SU-DHL-6 (cell line): ENCODE data around the gene ROBO2.

Source experiments
- CTCF ChIP-seq: fragments of 200-600 bp; sonication (generic); IDR thresholded peaks from one replicate; pipeline ENCODE4 v1.5.1; 2017; ENCODE audit warnings: antibody characterized with exemption, mild to moderate bottlenecking, low read length, moderate library complexity; ENCODE audit not compliant: insufficient read depth, poor library complexity, severe bottlenecking
- EZH2phosphoT487 ChIP-seq: fragments of 200-600 bp; sonication (generic), shearing (Covaris generic); conservative IDR thresholded peaks from 2 replicates; pipeline ENCODE4 v1.6.1; 2018; ENCODE audit warnings: mild to moderate bottlenecking, antibody characterized with exemption, low read length, moderate library complexity, mixed read lengths

- no peak for TF ChIP-seq CTCF
- TF ChIP-seq EZH2phosphoT487: no peak
Measured at GRCh38 chr3:77362936-77363335, 323.0 kb downstream of the ROBO2 start.
